ENCODE data around the gene VAPA. TPM values are rescaled to one million over a fixed set of nuclear protein-coding genes. Genes with fewer than 3 reads are reported as not detected.
A peak's percentile ranks its signal among the peaks of the same experiment; 100 is the strongest.

VAPA gene
- total and polyA plus RNA-seq, 8 donors: 182 to 220 (median 205) TPM

- H3K4me1 ChIP-seq: peaks cover 15 to 32% of the 10 kb centered on the region in 2 donors
- no peaks in the 10 kb centered on the region for H3K27me3 ChIP-seq
- no peaks in the 10 kb centered on the region for H3K9me3 ChIP-seq
- H3K27ac ChIP-seq: peak overlapping the region; percentile 30 to 43
- no peak overlapping the region for H3K4me3 ChIP-seq
- H3K36me3 ChIP-seq: peaks cover 0 to 70% of the 10 kb centered on the region in 2 donors
- peak; percentile 73 for ATAC-seq
- peak in 1 of 4 donors; percentile 64 for DNase-seq
- intact Hi-C loops (cut with DNase I): no loop called here
- TF ChIP-seq CTCF (IDR thresholded peaks at IDR 0.05): peak; percentile 38 to 54
These were observed 37.4 kb downstream of the VAPA start for GRCh38 chr18:9951022-9951859.

GRCh38 chr18:9952633-9953416, 39.0 kb downstream of the VAPA start:
- DNase-seq (no peak), ATAC-seq (no peak)
- H3K9me3 ChIP-seq: no peaks in the 10 kb centered on the region
- intact Hi-C loops (cut with DNase I): no loop called here
- no peak overlapping the region for H3K4me3 ChIP-seq
- H3K4me1 ChIP-seq: peaks cover 15 to 32% of the 10 kb centered on the region in 2 donors
- peaks cover 0 to 57% of the 10 kb centered on the region in 2 donors for H3K36me3 ChIP-seq
- no peak for TF ChIP-seq CTCF (IDR thresholded peaks at IDR 0.05)
- H3K27ac ChIP-seq: no peak overlapping the region
- no peaks in the 10 kb centered on the region for H3K27me3 ChIP-seq

- no peak overlapping the region for H3K4me3 ChIP-seq
- intact Hi-C loops (cut with DNase I): no loop called here
- H3K9me3 ChIP-seq: no peaks in the 10 kb centered on the region
- no peak overlapping the region for H3K27ac ChIP-seq
- ATAC-seq (peak; percentile 34), DNase-seq (no peak)
- no peaks in the 10 kb centered on the region for H3K27me3 ChIP-seq
- H3K36me3 ChIP-seq: peaks cover 0 to 22% of the 10 kb centered on the region in 2 donors
- TF ChIP-seq CTCF (IDR thresholded peaks at IDR 0.05): no peak
- H3K4me1 ChIP-seq: no peaks in the 10 kb centered on the region
These were observed 45.1 kb downstream of the VAPA start for GRCh38 chr18:9958861-9959399.

- Histone ChIP-seq H3K4me1 (no peaks in the 10 kb centered on the region), H3K27me3 (no peaks in the 10 kb centered on the region), H3K9me3 (no peaks in the 10 kb centered on the region), H3K27ac (no peak overlapping the region), H3K36me3 (peaks cover 0 to 15% of the 10 kb centered on the region in 2 donors), H3K4me3 (no peak overlapping the region)
- DNase-seq: no peak
- intact Hi-C loops (cut with DNase I): no loop called here
- no peak for TF ChIP-seq CTCF (IDR thresholded peaks at IDR 0.05)
- no peak for ATAC-seq
These were observed 45.7 kb downstream of the VAPA start for GRCh38 chr18:9959564-9959963.
